Coronary artery (tissue), 2 donors: Measurements from ENCODE around the gene COMMD1.
"Not testable (repeated sequence)": the region's sequence is repeated elsewhere in the genome, so short reads cannot be mapped to it uniquely, and the experiment has no call there.

Source experiments
- DNase-seq: peaks from one replicate; pipeline ENCODE4 v3.0.0-alpha.2; 2017; ENCODE audit warnings: low spot score
- H3K27ac ChIP-seq, 2 donors: fragments of 200-600 bp; sonication (generic); one replicate each; pipeline ENCODE4 v1.5.1; 2016 to 2019
- H3K4me3 ChIP-seq: fragments of 200-600 bp; sonication (generic); 2 replicates; pipeline ENCODE4 v1.5.1; 2016; ENCODE audit warnings: mild to moderate bottlenecking, moderate library complexity
- CTCF ChIP-seq: fragments of 200-600 bp; sonication (generic); IDR thresholded peaks from one replicate; pipeline ENCODE4 v1.5.1; 2019; ENCODE audit warnings: antibody characterized with exemption

COMMD1 gene

GRCh38 chr2:61905372-61906185 lies at the start of gene COMMD1:
COMMD1 (plus strand) TSS chr2:61905674; CDS start chr2:61905679, 5 bp downstream.
- TF ChIP-seq CTCF = no peak
- peak within 1 kb of the TSS; percentile 60 to 82 for H3K27ac ChIP-seq
- peak within 1 kb of the TSS; percentile 89 for H3K4me3 ChIP-seq
- peak; percentile 87 for DNase-seq

GRCh38 chr2:61857224-61857623 lies 48.2 kb upstream of the COMMD1 start:
- Histone ChIP-seq H3K4me3 (no peak overlapping the region), H3K27ac (no peak overlapping the region)
- no peak for TF ChIP-seq CTCF
- DNase-seq = no peak

GRCh38 chr2:61862085-61862484 lies 43.4 kb upstream of the COMMD1 start:
- Histone ChIP-seq H3K4me3 (no peak overlapping the region), H3K27ac (no peak overlapping the region)
- no peak for DNase-seq
- no peak for TF ChIP-seq CTCF

GRCh38 chr2:61866482-61867089 lies 38.9 kb upstream of the COMMD1 start:
- DNase-seq, H3K27ac ChIP-seq, H3K4me3 ChIP-seq: not testable (repeated sequence)

GRCh38 chr2:61876400-61876799 lies 29.1 kb upstream of the COMMD1 start:
- no peak for DNase-seq
- TF ChIP-seq CTCF = no peak
- Histone ChIP-seq H3K27ac (no peak overlapping the region), H3K4me3 (no peak overlapping the region)

GRCh38 chr2:61877571-61878245 lies 27.8 kb upstream of the COMMD1 start:
- no peak for TF ChIP-seq CTCF
- Histone ChIP-seq H3K4me3 (no peak overlapping the region), H3K27ac (no peak overlapping the region)
- DNase-seq = no peak

- no peak overlapping the region for H3K4me3 ChIP-seq
- no peak for DNase-seq
- no peak for TF ChIP-seq CTCF
- H3K27ac ChIP-seq = no peak overlapping the region
Measured at GRCh38 chr2:61878761-61879160, 26.7 kb upstream of the COMMD1 start.

GRCh38 chr2:61879351-61879750 lies 26.1 kb upstream of the COMMD1 start:
- not testable (repeated sequence) for H3K4me3 ChIP-seq, DNase-seq, H3K27ac ChIP-seq
